Right lobe of liver (tissue), 6 donors: ENCODE data around the gene TCAIM. TPM values are rescaled to one million over a fixed set of nuclear protein-coding genes. Genes with fewer than 3 reads are reported as not detected.

Experiments used
- ATAC-seq, 4 donors: fragments of 200-7000 bp; cut with Tn5 transposase; one replicate each; pipeline ENCODE4 v1.9.1; 2020; ENCODE audit warnings: mild to moderate bottlenecking in 4 of 4, moderate library complexity in 4 of 4
- DNase-seq, 3 donors: peaks; one replicate each; pipeline ENCODE4 v3.0.0-alpha.2; 2020
- H3K27ac ChIP-seq, 3 donors: fragments of 200-600 bp; one replicate each; pipeline ENCODE4 v1.8.0; 2022
- H3K27me3 ChIP-seq, 2 donors: fragments of 200-600 bp; one replicate each; pipeline ENCODE4 v1.8.0; 2022
- H3K36me3 ChIP-seq, 4 donors: fragments of 200-600 bp; sonication (generic) in 1 of 4; one replicate each; pipeline versions ENCODE4 v1.5.1 to v1.8.0; 2017 to 2022; ENCODE audit warnings: control low read depth in 1 of 4
- H3K4me1 ChIP-seq, 4 donors: fragments of 200-600 bp; sonication (generic) in 1 of 4; one replicate each; pipeline versions ENCODE4 v1.5.1 to v1.8.0; 2017 to 2022; ENCODE audit warnings: control low read depth in 1 of 4
- H3K4me3 ChIP-seq, 3 donors: fragments of 200-600 bp; one replicate each; pipeline ENCODE4 v1.8.0; 2022
- H3K9me3 ChIP-seq, 4 donors: fragments of 200-600 bp; sonication (generic) in 1 of 4; one replicate each; pipeline versions ENCODE4 v1.5.1 to v1.8.0; 2017 to 2022; ENCODE audit warnings: control low read depth in 1 of 4
- POLR2A ChIP-seq: fragments of 450-650 bp; IDR thresholded peaks from one replicate; pipeline ENCODE4 v1.6.1; 2017; ENCODE audit warnings: antibody characterized with exemption, mild to moderate bottlenecking
- WGBS: methylation state at CpG from one replicate; pipeline ENCODE4 v1.1.6; 2018; ENCODE audit warnings: low coverage, low lambda C conversion rate; ENCODE audit not compliant: insufficient coverage; ENCODE audit errors: missing lambda C conversion rate; 5-methylcytosine and 5-hydroxymethylcytosine counted together
- intact Hi-C, 2 donors: fragments of 100-400 bp; cut with DNase I; formaldehyde crosslinking; loops; one replicate each; pipeline versions ENCODE4 v1.11.2 to v1.14.1; 2022
- total RNA-seq, 6 experiments: library from RNA; depleted of rRNA in 2 of 6; stranded (reverse); fragments of >200 nt in 2 of 6; fragmentation: NEBNext Ultra II Directional in 3 of 6; extraction: Animal tissue kit (Norgen Biotek cat#: 25700) in 3 of 6; gene quantifications; one replicate each; pipeline versions ENCODE4 v1.1.0 to v1.2.4, GENCODE V29; 2016 to 2023
- TF ChIP-seq, protein P1 (sequence below), 4 donors: fragments of 200-600 bp in 3 of 4; fragments of 450-650 bp in 1 of 4; IDR thresholded peaks; one replicate each; pipeline versions ENCODE4 v1.5.1 to v1.8.0; 2016 to 2022; ENCODE audit warnings: antibody characterized with exemption in 4 of 4, mild to moderate bottlenecking in 2 of 4
- donor health status: DM: no; HTN: yes; CAD: no.
- donor health status: DM: no; HTN: no; CAD: no.
- donor health status: DM: no; HTN: no; CAD: no.
- donor health status: DM: no; HTN: yes; CAD: no.
- donor health status: DM: no; HTN: yes; CAD: no.

Gene TCAIM
- total RNA-seq, 6 experiments from 2014 or later: 37.8 to 46.4 (median 40.1) TPM

DNA sequence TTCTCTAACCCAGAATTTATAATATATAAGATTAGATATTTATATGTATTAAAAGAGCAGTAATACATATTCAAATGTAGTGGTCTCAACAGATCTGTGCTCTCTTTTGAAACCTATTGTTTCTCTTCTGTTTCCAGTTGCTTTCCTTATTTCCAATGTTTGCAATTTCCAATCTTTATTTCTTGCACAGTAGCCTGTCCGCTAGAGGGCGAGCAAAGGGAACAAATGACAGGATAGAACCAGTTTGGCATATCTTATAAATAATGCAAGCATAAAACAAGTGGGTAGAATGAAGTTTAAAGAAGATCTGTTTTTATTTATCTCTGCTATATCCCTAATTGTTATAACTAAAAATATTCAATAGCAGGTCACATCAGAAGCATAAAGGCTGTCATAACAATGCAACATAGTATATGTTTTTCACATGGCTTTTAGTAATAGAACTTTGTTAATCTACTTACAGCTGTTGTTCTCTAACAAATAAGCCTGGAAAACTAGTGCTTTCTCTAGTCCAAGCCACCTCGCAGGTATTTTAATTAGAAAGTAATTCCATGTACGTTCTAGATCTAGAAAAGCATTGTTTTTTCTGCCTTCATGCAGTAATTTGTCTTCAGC is 15.1 kb upstream of the TCAIM start:
- H3K9me3 ChIP-seq: no peaks in the 10 kb centered on the region
- no peak for TF ChIP-seq POLR2A
- TF ChIP-seq, protein P1, sequence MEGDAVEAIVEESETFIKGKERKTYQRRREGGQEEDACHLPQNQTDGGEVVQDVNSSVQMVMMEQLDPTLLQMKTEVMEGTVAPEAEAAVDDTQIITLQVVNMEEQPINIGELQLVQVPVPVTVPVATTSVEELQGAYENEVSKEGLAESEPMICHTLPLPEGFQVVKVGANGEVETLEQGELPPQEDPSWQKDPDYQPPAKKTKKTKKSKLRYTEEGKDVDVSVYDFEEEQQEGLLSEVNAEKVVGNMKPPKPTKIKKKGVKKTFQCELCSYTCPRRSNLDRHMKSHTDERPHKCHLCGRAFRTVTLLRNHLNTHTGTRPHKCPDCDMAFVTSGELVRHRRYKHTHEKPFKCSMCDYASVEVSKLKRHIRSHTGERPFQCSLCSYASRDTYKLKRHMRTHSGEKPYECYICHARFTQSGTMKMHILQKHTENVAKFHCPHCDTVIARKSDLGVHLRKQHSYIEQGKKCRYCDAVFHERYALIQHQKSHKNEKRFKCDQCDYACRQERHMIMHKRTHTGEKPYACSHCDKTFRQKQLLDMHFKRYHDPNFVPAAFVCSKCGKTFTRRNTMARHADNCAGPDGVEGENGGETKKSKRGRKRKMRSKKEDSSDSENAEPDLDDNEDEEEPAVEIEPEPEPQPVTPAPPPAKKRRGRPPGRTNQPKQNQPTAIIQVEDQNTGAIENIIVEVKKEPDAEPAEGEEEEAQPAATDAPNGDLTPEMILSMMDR (IDR thresholded peaks at IDR 0.05): peak; percentile 76 to 85 (median 82)
- peak; percentile 84 to 89 (median 86) for ATAC-seq
- 1% methylated on average over 4 of the region's 4 CpGs for WGBS
- no peaks in the 10 kb centered on the region for H3K27me3 ChIP-seq
- no peak overlapping the region for H3K27ac ChIP-seq
- DNase-seq: peak; percentile 54 to 74 (median 56)
- H3K36me3 ChIP-seq: no peaks in the 10 kb centered on the region
- intact Hi-C loops: no loop called here
- H3K4me1 ChIP-seq: peaks cover 0 to 20% (median 2%) of the 10 kb centered on the region in 4 donors
- no peak overlapping the region for H3K4me3 ChIP-seq

- no peak overlapping the region for H3K4me3 ChIP-seq
- intact Hi-C loops: no loop called here
- no peaks in the 10 kb centered on the region for H3K36me3 ChIP-seq
- H3K27ac ChIP-seq: no peak overlapping the region
- peaks cover 0 to 20% (median 2%) of the 10 kb centered on the region in 4 donors for H3K4me1 ChIP-seq
- DNase-seq (no peak), ATAC-seq (no peak)
- no peaks in the 10 kb centered on the region for H3K27me3 ChIP-seq
- H3K9me3 ChIP-seq: no peaks in the 10 kb centered on the region
- TF ChIP-seq, protein P1 (IDR thresholded peaks at IDR 0.05): no peak
- no peak for TF ChIP-seq POLR2A
Measured at GRCh38 chr3:44324584-44324983, 14.0 kb upstream of the TCAIM start.

GRCh38 chr3:44326019-44326418 is 12.5 kb upstream of the TCAIM start:
- Histone ChIP-seq H3K4me3 (no peak overlapping the region), H3K36me3 (no peaks in the 10 kb centered on the region), H3K9me3 (no peaks in the 10 kb centered on the region), H3K4me1 (peaks cover 0 to 12% (median 2%) of the 10 kb centered on the region in 4 donors), H3K27ac (no peak overlapping the region), H3K27me3 (no peaks in the 10 kb centered on the region)
- ATAC-seq (no peak), DNase-seq (no peak)
- WGBS: 63% methylated on average over 2 of the region's 2 CpGs
- intact Hi-C loops: no loop called here
- no peak for TF ChIP-seq POLR2A
- TF ChIP-seq, protein P1 (IDR thresholded peaks at IDR 0.05): no peak

DNA sequence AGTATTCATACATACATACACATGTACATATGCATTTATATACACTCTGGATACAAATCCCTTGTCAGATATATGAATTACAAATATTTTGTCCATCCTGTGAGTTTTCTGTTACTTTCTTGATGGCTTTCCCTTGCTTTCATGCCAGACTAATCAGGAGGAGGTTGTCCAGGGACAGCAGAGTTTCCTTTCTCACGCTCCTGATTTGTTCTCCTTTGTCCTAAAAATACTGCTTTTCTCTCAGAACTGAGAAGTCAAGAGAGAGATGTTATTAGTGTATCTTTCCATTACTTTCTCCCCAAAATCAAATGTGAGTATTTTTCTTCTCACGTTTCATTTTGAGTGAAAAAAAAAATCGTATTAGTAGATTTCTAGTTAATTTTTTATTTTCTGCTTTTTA is 12.1 kb upstream of the TCAIM start:
- ATAC-seq (no peak), DNase-seq (no peak)
- Histone ChIP-seq H3K9me3 (no peaks in the 10 kb centered on the region), H3K36me3 (no peaks in the 10 kb centered on the region), H3K4me3 (no peak overlapping the region), H3K27ac (no peak overlapping the region), H3K27me3 (no peaks in the 10 kb centered on the region), H3K4me1 (peaks cover 0 to 7% (median 2%) of the 10 kb centered on the region in 4 donors)
- 70% methylated on average over 3 of the region's 3 CpGs for WGBS
- intact Hi-C loops: no loop called here
- TF ChIP-seq POLR2A: no peak
- TF ChIP-seq, protein P1 (IDR thresholded peaks at IDR 0.05): no peak

- ATAC-seq (no peak), DNase-seq (no peak)
- no peaks in the 10 kb centered on the region for H3K4me1 ChIP-seq
- H3K36me3 ChIP-seq: no peaks in the 10 kb centered on the region
- H3K27me3 ChIP-seq: no peaks in the 10 kb centered on the region
- intact Hi-C loops: no loop called here
- TF ChIP-seq, protein P1 (IDR thresholded peaks at IDR 0.05): no peak
- no peak for TF ChIP-seq POLR2A
- no peak overlapping the region for H3K4me3 ChIP-seq
- H3K9me3 ChIP-seq: no peaks in the 10 kb centered on the region
- no peak overlapping the region for H3K27ac ChIP-seq
Measured at GRCh38 chr3:44329946-44330345, 8.6 kb upstream of the TCAIM start.
